GM21576 (cell line): ENCODE measurements around the gene CRIM1.

Experiments used
- ATAC-seq: cut with Tn5 transposase; IDR thresholded peaks from one replicate; pipeline ENCODE4 v1.9.1; 2021; ENCODE audit warnings: mild to moderate bottlenecking, moderate library complexity; ENCODE audit not compliant: unreplicated experiment

The CRIM1 gene

DNA sequence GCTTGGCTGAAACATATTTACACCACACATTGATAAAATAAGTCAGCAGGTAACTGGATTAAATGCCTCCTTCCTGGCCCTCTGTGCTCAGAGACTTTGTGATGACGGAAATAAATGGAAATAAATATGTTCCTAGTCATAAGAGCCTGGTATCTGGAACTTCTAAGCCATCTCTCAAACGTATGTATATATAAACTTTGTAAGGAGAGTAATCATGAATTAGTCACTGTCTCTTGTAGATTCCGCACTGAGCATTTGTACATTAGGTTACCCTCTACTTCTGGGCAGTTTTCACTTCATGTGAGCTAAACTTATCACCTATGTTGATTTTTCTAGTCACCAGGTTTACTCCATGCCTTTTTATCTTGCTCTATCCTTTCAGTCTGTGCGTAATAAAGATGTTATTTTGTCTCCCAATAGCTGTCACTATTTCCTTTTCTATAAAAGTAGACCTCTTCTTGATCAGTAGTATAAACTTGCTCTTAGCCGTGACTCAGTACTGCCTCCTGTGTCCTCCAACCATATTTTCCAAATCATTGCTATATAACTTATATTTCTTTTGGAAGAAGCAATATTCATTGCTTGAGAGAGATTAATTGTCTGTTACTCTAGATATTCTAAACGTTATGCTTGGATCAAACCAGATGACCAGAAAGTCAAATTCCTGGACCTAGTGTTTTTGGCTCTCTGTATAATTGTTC lies 189.2 kb downstream of the CRIM1 start:
- ATAC-seq: no peak

- ATAC-seq: no peak
Measured at GRCh38 chr2:36545871-36546416, 190.4 kb downstream of the CRIM1 start.

- no peak for ATAC-seq
Measured at GRCh38 chr2:36547906-36548305, 192.3 kb downstream of the CRIM1 start.

GRCh38 chr2:36549165-36549574 lies 193.6 kb downstream of the CRIM1 start:
- ATAC-seq: no peak

DNA sequence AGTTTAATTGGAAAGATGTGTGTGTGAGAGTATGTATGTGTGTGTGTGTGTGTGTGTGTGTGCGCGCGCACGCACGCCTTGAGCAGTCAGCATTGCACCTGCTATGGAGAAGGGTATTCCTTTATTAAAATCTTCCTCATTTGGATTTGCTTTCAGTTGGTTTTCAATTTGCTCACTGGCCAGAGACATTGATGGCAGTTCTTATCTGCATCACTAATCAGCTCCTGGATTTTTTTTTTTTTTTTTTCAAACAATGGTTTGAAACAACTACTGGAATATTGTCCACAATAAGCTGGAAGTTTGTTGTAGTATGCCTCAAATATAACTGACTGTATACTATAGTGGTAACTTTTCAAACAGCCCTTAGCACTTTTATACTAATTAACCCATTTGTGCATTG lies 194.4 kb downstream of the CRIM1 start:
- ATAC-seq: no peak

DNA sequence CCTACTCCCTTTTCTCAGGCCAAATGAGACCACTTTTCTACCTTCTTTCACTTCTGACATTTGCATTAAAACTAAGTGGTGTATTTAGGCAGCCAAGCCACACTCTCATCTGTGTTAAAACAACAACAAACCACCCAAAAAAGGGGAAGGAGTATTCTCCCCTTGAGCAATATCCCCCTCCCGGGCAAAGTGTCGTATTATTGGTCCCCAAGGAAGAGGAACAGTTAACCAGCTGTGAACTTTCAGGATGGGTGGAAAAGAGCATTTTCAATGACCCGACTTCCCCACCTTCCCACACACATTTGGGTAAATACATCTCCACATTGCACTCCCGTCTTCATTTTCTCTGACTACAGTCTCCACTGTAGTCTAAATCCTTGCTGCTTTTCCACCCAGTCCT lies 198.1 kb downstream of the CRIM1 start:
- ATAC-seq: no peak

DNA sequence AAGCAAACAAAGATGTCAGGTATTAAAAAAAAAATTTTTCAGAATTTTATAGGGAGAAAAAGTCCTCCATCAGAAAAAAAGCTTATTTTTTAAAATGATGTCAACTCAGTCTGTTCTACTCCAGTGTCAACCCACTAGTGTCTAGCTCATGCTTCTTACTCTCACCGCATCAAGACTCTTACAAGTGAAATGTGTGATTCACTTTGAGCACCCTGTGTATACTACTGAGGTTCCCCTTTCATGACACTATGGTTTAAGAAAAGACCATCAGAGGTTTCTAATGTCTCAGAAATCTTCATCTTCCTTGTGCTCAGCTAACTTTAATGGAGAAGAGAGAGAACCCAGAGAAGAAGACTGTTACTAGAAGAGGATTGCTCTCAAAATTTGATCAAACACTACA lies 199.0 kb downstream of the CRIM1 start:
- ATAC-seq: no peak

GRCh38 chr2:36555789-36556188 lies 200.2 kb downstream of the CRIM1 start:
- ATAC-seq: no peak

- ATAC-seq: no peak
Measured at GRCh38 chr2:36556842-36557241, 201.3 kb downstream of the CRIM1 start.

DNA sequence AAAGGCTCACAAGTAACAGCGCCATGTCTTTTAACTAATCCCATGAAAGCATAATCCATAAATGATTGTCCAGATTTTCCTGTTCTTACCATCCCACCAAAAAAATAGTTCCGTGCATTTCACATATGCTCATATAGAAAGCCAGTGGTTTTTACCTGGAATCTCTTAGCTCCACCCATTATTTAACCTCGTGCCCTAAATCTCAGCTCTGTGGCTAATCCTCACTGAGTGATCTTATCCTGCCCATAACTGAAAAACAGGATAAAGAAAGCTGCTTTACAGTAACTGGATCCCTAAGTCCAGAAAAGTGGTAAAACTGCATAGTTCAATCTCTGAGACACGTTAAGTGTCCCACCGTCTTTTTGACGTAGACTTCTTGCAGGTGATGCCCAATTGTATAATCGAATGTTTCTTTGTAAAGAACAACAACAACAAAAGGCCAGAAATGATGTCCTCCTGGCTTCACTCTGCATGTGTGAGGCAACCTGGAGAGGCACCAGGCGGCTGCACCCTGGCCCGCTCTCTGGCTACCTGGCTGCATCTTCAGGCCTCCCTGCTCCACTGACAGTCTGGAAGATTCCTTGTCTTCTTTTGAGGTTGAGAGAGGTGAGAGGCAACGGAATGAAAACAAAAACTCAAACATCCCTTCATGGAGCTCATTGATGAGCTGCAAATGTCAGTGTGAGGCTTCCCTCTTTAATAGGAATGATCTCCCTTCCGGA lies 203.8 kb downstream of the CRIM1 start:
- ATAC-seq: no peak

DNA sequence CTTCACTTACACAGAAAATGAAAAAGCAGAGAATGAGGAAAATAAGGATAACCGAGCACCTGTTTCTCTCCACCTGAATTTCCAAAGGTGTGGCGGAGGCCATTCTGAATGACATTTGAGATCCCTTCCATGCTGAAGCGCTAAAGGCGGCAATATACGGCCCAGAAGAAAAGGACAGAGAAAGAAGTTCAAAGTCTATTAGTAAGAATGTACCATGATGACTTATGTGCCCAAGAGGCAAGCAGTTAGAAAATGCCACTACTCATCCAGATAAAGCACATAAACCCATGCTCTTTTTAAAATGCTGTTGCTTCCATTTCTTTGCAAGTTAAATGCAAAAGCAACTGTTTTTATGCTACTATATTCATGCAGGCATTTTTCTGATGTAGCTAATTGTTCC lies 205.1 kb downstream of the CRIM1 start:
- no peak for ATAC-seq

GRCh38 chr2:36561237-36561944 lies 205.8 kb downstream of the CRIM1 start:
- no peak for ATAC-seq

- ATAC-seq: no peak
Measured at GRCh38 chr2:36562240-36562639, 206.7 kb downstream of the CRIM1 start.

- no peak for ATAC-seq
Measured at GRCh38 chr2:36562973-36563532, 207.5 kb downstream of the CRIM1 start.

- no peak for ATAC-seq
Measured at GRCh38 chr2:36564377-36564930, 208.9 kb downstream of the CRIM1 start.

- ATAC-seq: no peak
Measured at GRCh38 chr2:36565712-36566111, 210.1 kb downstream of the CRIM1 start.

DNA sequence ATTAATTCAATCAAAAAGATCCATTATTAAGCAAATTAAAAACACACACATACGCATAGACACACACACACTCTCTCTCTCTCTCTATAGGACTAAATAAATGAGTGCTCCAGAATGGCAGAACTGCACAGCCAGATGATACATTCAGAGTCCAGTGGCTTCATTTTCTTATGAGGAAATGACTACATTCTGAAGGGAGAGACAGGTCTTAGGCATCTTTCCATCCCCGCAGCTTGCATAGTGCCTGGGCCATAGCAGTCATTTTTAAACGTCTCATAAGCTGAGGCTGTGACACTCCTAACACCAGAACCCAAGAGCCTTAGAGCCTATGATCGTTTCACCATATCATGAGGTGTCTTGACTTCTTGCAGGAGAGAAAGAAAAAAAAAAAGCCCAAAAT lies 211.3 kb downstream of the CRIM1 start:
- ATAC-seq: no peak

GRCh38 chr2:36567711-36568408 lies 212.3 kb downstream of the CRIM1 start:
- ATAC-seq: no peak

- no peak for ATAC-seq
Measured at GRCh38 chr2:36568516-36569246, 213.1 kb downstream of the CRIM1 start.
